IMR-90 (cell line): Measurements from ENCODE around the gene DCUN1D2. TPM values are rescaled to one million over a fixed set of nuclear protein-coding genes. Genes with fewer than 3 reads are reported as not detected.

Experiments used
- ATAC-seq: fragments of 200-7000 bp; cut with Tn5 transposase; 2 replicates; pipeline ENCODE4 v1.9.1; 2020; ENCODE audit warnings: low read depth, mild to moderate bottlenecking, moderate library complexity
- BruUV-seq: library from RNA; stranded (reverse); fragments of 400-500 nt; replicated peaks from 2 replicates; lab custom pipeline; 2021; lab: Mats Ljungman, UMichigan
- CTCF ChIA-PET: fragments of 300-600 bp; formaldehyde crosslinking; extraction: SDS; loops from one replicate; lab custom pipeline; 2021; ENCODE audit warnings: antibody characterized with exemption; lab: Yijun Ruan, JAX
- POLR2A ChIA-PET: fragments of 300-600 bp; sonication (Branson Sonifier 250); formaldehyde crosslinking; loops from one replicate; lab custom pipeline; 2022; ENCODE audit warnings: antibody characterized with exemption; ENCODE audit not compliant: unreplicated experiment; lab: Charles Lee
- DNase-seq: peaks from one replicate; pipeline ENCODE4 v3.0.0; 2013
- H2AFZ ChIP-seq: replicated peaks from 2 replicates; pipeline ENCODE3; 2013; ENCODE audit warnings: low read length, mild to moderate bottlenecking; ENCODE audit not compliant: poor library complexity
- H2AK5ac ChIP-seq: 2 replicates; pipeline ENCODE4 v1.6.1; 2013; ENCODE audit warnings: low read depth, low read length, inconsistent platforms
- H2AK9ac ChIP-seq: replicated peaks from 2 replicates; pipeline ENCODE3; 2013; ENCODE audit warnings: mild to moderate bottlenecking, low read depth, low read length, moderate library complexity; ENCODE audit not compliant: poor library complexity
- H2BK120ac ChIP-seq: 2 replicates; pipeline ENCODE4 v1.6.1; 2013; ENCODE audit warnings: low read depth, low read length, inconsistent platforms
- H2BK15ac ChIP-seq: 3 replicates; pipeline ENCODE4 v1.6.1; 2013; ENCODE audit warnings: low read depth, low read length, inconsistent platforms
- H2BK20ac ChIP-seq: 2 replicates; pipeline ENCODE4 v1.6.1; 2013; ENCODE audit warnings: low read depth, mild to moderate bottlenecking, inconsistent platforms, low read length, moderate library complexity
- H2BK5ac ChIP-seq: 2 replicates; pipeline ENCODE4 v1.6.1; 2013; ENCODE audit warnings: mild to moderate bottlenecking, low read depth, low read length, inconsistent platforms; ENCODE audit not compliant: poor library complexity, severe bottlenecking
- H3K14ac ChIP-seq: replicated peaks from 2 replicates; pipeline ENCODE4 v1.6.1; 2013; ENCODE audit warnings: low read depth, low read length, inconsistent platforms
- H3K18ac ChIP-seq: 2 replicates; pipeline ENCODE4 v1.6.1; 2013; ENCODE audit warnings: low read depth, low read length, control low read depth
- H3K23ac ChIP-seq: 2 replicates; pipeline ENCODE4 v1.6.1; 2013; ENCODE audit warnings: low read depth, low read length, inconsistent platforms
- H3K27ac ChIP-seq: 2 replicates; pipeline ENCODE4 v1.5.1; 2013; ENCODE audit warnings: mild to moderate bottlenecking, control low read depth, low read length; ENCODE audit not compliant: insufficient read depth
- H3K27me3 ChIP-seq: 2 replicates; pipeline ENCODE4 v1.6.1; 2013; ENCODE audit warnings: low read length; ENCODE audit not compliant: control insufficient read depth, insufficient read depth
- H3K36me3 ChIP-seq: 2 replicates; pipeline ENCODE4 v1.6.1; 2013; ENCODE audit warnings: low read length, mixed read lengths; ENCODE audit not compliant: control insufficient read depth, insufficient read depth
- H3K4ac ChIP-seq: 2 replicates; pipeline ENCODE4 v1.6.1; 2013; ENCODE audit warnings: low read depth, low read length, inconsistent platforms
- H3K4me1 ChIP-seq: 2 replicates; pipeline ENCODE4 v1.6.1; 2013; ENCODE audit warnings: low read length, mixed read lengths; ENCODE audit not compliant: control insufficient read depth, insufficient read depth
- H3K4me2 ChIP-seq: 2 replicates; pipeline ENCODE4 v1.6.1; 2013; ENCODE audit warnings: low read depth, mild to moderate bottlenecking, control low read depth, low read length, moderate library complexity
- H3K4me3 ChIP-seq: 2 replicates; pipeline ENCODE4 v1.5.1; 2013; ENCODE audit warnings: low read depth, mild to moderate bottlenecking, control low read depth, low read length, moderate library complexity; ENCODE audit not compliant: insufficient read depth
- H3K56ac ChIP-seq: 2 replicates; pipeline ENCODE4 v1.6.1; 2013; ENCODE audit warnings: low read length, inconsistent platforms; ENCODE audit not compliant: insufficient read depth; ENCODE audit errors: extremely low read depth
- H3K79me1 ChIP-seq, 2 experiments: 2 replicates each; pipeline ENCODE4 v1.6.1; 2013; ENCODE audit warnings: low read length in 2 of 2, inconsistent platforms in 1 of 2, low read depth in 1 of 2
- H3K9ac ChIP-seq: 2 replicates; pipeline ENCODE4 v1.6.1; 2013; ENCODE audit warnings: low read depth, low read length, control low read depth
- H3K9me1 ChIP-seq: 2 replicates; pipeline ENCODE4 v1.6.1; 2013; ENCODE audit warnings: low read length, inconsistent platforms; ENCODE audit not compliant: insufficient read depth
- H3K9me3 ChIP-seq: 2 replicates; pipeline ENCODE4 v1.6.1; 2013; ENCODE audit warnings: low read length; ENCODE audit not compliant: control insufficient read depth, insufficient read depth
- H4K20me1 ChIP-seq: 2 replicates; pipeline ENCODE4 v1.6.1; 2013; ENCODE audit warnings: low read length, inconsistent platforms; ENCODE audit not compliant: insufficient read depth
- H4K5ac ChIP-seq: 2 replicates; pipeline ENCODE4 v1.6.1; 2013; ENCODE audit warnings: mild to moderate bottlenecking, low read depth, low read length, control low read depth
- H4K8ac ChIP-seq, 2 experiments: 2 replicates each; pipeline ENCODE4 v1.6.1; 2013; ENCODE audit warnings: low read depth in 2 of 2, low read length in 2 of 2, control low read depth in 1 of 2, inconsistent platforms in 1 of 2
- H4K91ac ChIP-seq: 2 replicates; pipeline ENCODE4 v1.6.1; 2013; ENCODE audit warnings: low read depth, low read length, inconsistent platforms; ENCODE audit not compliant: insufficient read depth
- CHD1 ChIP-seq: IDR thresholded peaks from 2 replicates; pipeline ENCODE4 v1.6.1; 2012; ENCODE audit warnings: low read depth, low read length, improper control_type of control experiment
- POLR2A ChIP-seq: IDR thresholded peaks from 2 replicates; pipeline ENCODE4 v1.6.1; 2012; ENCODE audit warnings: mild to moderate bottlenecking, low read depth, low read length
- RAD21 ChIP-seq: IDR thresholded peaks from 2 replicates; pipeline ENCODE4 v1.6.1; 2012; ENCODE audit warnings: low read length, improper control_type of control experiment
- SMC3 ChIP-seq: fragments of 150-350 bp; IDR thresholded peaks from 2 replicates; pipeline ENCODE4 v1.6.1; 2016; ENCODE audit warnings: low read depth, mild to moderate bottlenecking, antibody characterized with exemption, low read length, moderate library complexity
- WGBS, 2 experiments: methylation state at CpG; one replicate each; pipeline versions ENCODE4 v1.1.5 to v1.1.7; 2013; ENCODE audit warnings: missing lambda C conversion rate in 2 of 2; ENCODE audit not compliant: insufficient read length in 1 of 2; ENCODE audit errors: extremely low coverage in 2 of 2; 5-methylcytosine and 5-hydroxymethylcytosine counted together
- dilution Hi-C: fragments of 300-500 bp; cut with HindIII; formaldehyde crosslinking; loops from one replicate; pipeline ENCODE4 v1.14.3; 2018; ENCODE audit warnings: low sequenced_read_pairs; ENCODE audit not compliant: unreplicated experiment
- in situ Hi-C: fragments of 300-500 bp; cut with MboI; formaldehyde crosslinking; loops from 3 replicates; pipeline ENCODE4 v1.14.3; 2019; ENCODE audit warnings: low sequenced_read_pairs, inconsistent platforms, mixed read lengths
- intact Hi-C: fragments of 100-400 bp; cut with micrococcal nuclease; formaldehyde crosslinking; loops from 2 replicates; pipeline ENCODE4 v1.10.0; 2022
- polyA plus RNA-seq, 3 experiments: library from polyadenylated mRNA; depleted of rRNA; stranded (reverse); fragments of >200 nt; gene quantifications; 2 replicates each; pipeline ENCODE4 v1.2.3, GENCODE V29; 2012; ENCODE audit warnings: low replicate concordance in 1 of 3
- total RNA-seq: library from RNA; depleted of rRNA; stranded (reverse); fragments of >200 nt; gene quantifications from 2 replicates; pipeline ENCODE4 v1.2.3, GENCODE V29; 2012
- TF ChIP-seq, protein P1 (sequence below): conservative IDR thresholded peaks from 2 replicates; pipeline ENCODE4 v1.5.1; 2012; ENCODE audit warnings: mild to moderate bottlenecking, low read depth, low read length, improper control_type of control experiment

DCUN1D2 gene
- total and polyA plus RNA-seq, 2 of the 4 experiments (the other 2 are of a cell fraction), result 8.1 to 11.5 TPM

DNA sequence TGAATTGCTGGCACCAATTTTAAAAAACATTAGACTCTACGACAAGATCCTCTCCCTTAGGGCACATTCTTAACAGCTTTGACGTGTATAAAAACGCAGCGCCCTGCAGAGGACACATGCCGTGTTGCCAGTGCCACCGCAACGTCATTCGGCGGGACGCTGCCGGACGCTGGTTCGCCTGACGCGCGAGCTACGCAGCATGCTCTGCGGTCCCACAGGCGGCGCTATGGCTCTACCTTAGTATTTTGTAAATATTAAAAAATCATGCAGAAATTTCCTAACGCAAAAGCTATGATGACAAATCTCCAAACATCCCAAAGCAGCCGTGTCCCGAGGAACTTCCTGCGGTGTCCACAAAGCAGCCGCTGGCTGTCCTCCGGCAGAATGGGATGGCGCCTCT is 33.0 kb downstream of the DCUN1D2 start:
- H3K56ac ChIP-seq, result no peak overlapping the region
- no peak overlapping the region for H2BK120ac ChIP-seq
- ChIA-PET POLR2A (no interaction called here), CTCF (interaction anchor here (1.9 kb wide), 1 partner anchor 9 kb away, joined by 7 read pairs; no protein-coding TSS in a partner anchor)
- TF ChIP-seq POLR2A, result no peak
- TF ChIP-seq SMC3, result no peak
- TF ChIP-seq, protein P1, sequence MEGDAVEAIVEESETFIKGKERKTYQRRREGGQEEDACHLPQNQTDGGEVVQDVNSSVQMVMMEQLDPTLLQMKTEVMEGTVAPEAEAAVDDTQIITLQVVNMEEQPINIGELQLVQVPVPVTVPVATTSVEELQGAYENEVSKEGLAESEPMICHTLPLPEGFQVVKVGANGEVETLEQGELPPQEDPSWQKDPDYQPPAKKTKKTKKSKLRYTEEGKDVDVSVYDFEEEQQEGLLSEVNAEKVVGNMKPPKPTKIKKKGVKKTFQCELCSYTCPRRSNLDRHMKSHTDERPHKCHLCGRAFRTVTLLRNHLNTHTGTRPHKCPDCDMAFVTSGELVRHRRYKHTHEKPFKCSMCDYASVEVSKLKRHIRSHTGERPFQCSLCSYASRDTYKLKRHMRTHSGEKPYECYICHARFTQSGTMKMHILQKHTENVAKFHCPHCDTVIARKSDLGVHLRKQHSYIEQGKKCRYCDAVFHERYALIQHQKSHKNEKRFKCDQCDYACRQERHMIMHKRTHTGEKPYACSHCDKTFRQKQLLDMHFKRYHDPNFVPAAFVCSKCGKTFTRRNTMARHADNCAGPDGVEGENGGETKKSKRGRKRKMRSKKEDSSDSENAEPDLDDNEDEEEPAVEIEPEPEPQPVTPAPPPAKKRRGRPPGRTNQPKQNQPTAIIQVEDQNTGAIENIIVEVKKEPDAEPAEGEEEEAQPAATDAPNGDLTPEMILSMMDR, result peak; percentile 12; the same call in 1 of the 2 replicates
- no peak for TF ChIP-seq CHD1
- 0 out of 2 replicates have a peak, but pooled peaks have one; percentile 7 for TF ChIP-seq RAD21
- no peaks in the 10 kb centered on the region for H3K27me3 ChIP-seq
- no peak overlapping the region for H3K4me3 ChIP-seq
- BruUV-seq, result no TSS peak
- 88% methylated on average over 14 of the region's 27 CpGs; no CpG with 5 or more reads in 1 of the 2 experiments for WGBS, 2 experiments
- H4K20me1 ChIP-seq, result no peaks in the 10 kb centered on the region; the same call in 1 of the 2 replicates
- no peak overlapping the region for H3K27ac ChIP-seq
- no peak overlapping the region for H4K5ac ChIP-seq
- H4K91ac ChIP-seq, result no peak overlapping the region
- no peak overlapping the region for H4K8ac ChIP-seq
- H3K9me1 ChIP-seq, result no peaks in the 10 kb centered on the region
- no peak overlapping the region for H3K18ac ChIP-seq
- intact Hi-C loops, result no loop called here
- no peak overlapping the region for H2AK9ac ChIP-seq
- H2BK15ac ChIP-seq, result no peak overlapping the region
- in situ Hi-C loops, result no loop called here
- no peak overlapping the region for H2BK5ac ChIP-seq
- no peak overlapping the region for H2AFZ ChIP-seq
- H3K9ac ChIP-seq, result no peak overlapping the region
- no peak overlapping the region for H3K23ac ChIP-seq
- H3K79me1 ChIP-seq, result peaks cover 3 to 7% of the 10 kb centered on the region in 2 experiments; a peak in 2 of 4 replicates
- dilution Hi-C loops, result no loop called here
- H3K14ac ChIP-seq, result no peak overlapping the region
- H3K36me3 ChIP-seq, result peaks cover 49% of the 10 kb centered on the region
- ATAC-seq (no peak), DNase-seq (no peak)
- H3K4me2 ChIP-seq, result no peak overlapping the region
- peaks cover 2% of the 10 kb centered on the region; the same call in 1 of the 2 replicates for H3K4me1 ChIP-seq
- no peak overlapping the region for H2BK20ac ChIP-seq
- H2AK5ac ChIP-seq, result no peak overlapping the region
- no peaks in the 10 kb centered on the region for H3K9me3 ChIP-seq
- no peak overlapping the region for H3K4ac ChIP-seq
